ENCODE data around the gene L3MBTL2.

DNA sequence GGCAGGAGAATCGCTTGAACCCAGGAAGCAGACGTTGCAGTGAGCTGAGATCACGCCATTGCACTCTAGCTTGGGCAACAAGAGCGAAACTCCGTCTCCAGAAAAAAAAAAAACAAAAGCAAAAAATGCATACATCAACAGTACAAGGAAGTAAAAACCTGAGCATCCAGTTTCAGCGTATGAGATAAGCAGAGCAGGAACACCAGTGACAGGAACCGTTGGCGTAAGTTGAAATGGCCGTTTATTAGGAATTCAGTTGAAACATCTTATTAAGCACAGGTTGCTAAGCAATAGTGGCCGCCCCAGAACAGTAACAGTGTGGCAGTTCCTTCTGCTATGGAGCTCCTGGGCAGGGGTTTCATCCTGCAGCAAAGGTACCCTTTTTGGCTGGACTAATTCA, 4.0 kb upstream of the L3MBTL2 start:
- TF ChIP-seq, protein P1, sequence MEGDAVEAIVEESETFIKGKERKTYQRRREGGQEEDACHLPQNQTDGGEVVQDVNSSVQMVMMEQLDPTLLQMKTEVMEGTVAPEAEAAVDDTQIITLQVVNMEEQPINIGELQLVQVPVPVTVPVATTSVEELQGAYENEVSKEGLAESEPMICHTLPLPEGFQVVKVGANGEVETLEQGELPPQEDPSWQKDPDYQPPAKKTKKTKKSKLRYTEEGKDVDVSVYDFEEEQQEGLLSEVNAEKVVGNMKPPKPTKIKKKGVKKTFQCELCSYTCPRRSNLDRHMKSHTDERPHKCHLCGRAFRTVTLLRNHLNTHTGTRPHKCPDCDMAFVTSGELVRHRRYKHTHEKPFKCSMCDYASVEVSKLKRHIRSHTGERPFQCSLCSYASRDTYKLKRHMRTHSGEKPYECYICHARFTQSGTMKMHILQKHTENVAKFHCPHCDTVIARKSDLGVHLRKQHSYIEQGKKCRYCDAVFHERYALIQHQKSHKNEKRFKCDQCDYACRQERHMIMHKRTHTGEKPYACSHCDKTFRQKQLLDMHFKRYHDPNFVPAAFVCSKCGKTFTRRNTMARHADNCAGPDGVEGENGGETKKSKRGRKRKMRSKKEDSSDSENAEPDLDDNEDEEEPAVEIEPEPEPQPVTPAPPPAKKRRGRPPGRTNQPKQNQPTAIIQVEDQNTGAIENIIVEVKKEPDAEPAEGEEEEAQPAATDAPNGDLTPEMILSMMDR (conservative IDR thresholded peaks at IDR 0.05; ENCODE audit: low read length): no peak
- TF ChIP-seq EZH2phosphoT487 (IDR thresholded peaks at IDR 0.05; ENCODE audit: borderline replicate concordance, low read depth, low read length): no peak

Data from OCI-LY7 (cell line).